K562 (cell line): ENCODE results near the gene BCL7B. TPM values are rescaled to one million over a fixed set of nuclear protein-coding genes. Genes with fewer than 3 reads are reported as not detected.
A peak's percentile ranks its signal among the peaks of the same experiment; 100 is the strongest.

Experiments
- ATF7 ChIP-seq: fragments of 450-650 bp; IDR thresholded peaks from 2 replicates; pipeline ENCODE4 v1.7.1; 2014; ENCODE audit warnings: mild to moderate bottlenecking, moderate library complexity
- BRD4 ChIP-seq: fragments of 200-600 bp; sonication (generic); IDR thresholded peaks from 2 replicates; pipeline ENCODE4 v1.6.1; 2017; ENCODE audit warnings: inconsistent platforms
- CBX3 ChIP-seq, 2 experiments: IDR thresholded peaks; 1 replicate in 1 of 2; 2 replicates in 1 of 2; pipeline ENCODE4 v1.6.1; 2012; ENCODE audit warnings: inconsistent platforms in 2 of 2, low read length in 2 of 2, borderline replicate concordance in 1 of 2, control low read depth in 1 of 2
- COPS2 ChIP-seq: fragments of 450-650 bp; conservative IDR thresholded peaks from 2 replicates; pipeline ENCODE4 v1.6.1; 2016; ENCODE audit warnings: mild to moderate bottlenecking, moderate library complexity
- EHMT2 ChIP-seq: fragments of 450-650 bp; IDR thresholded peaks from 2 replicates; pipeline ENCODE4 v1.6.1; 2018; ENCODE audit warnings: antibody characterized with exemption
- EZH2 ChIP-seq: IDR thresholded peaks from 2 replicates; pipeline ENCODE4 v1.6.1; 2012; ENCODE audit warnings: low read depth, mild to moderate bottlenecking, inconsistent platforms, low read length, borderline replicate concordance
- FIP1L1 ChIP-seq: fragments of 200-400 bp; formaldehyde crosslinking; IDR thresholded peaks from 2 replicates; pipeline ENCODE4 v1.6.1; 2018; ENCODE audit warnings: mild to moderate bottlenecking, low read depth, low read length; ENCODE audit not compliant: poor library complexity, severe bottlenecking
- FOXA3 ChIP-seq, 2 experiments: fragments of 450-650 bp in 1 of 2; sonication (generic) in 1 of 2; formaldehyde crosslinking; IDR thresholded peaks in 1 of 2; conservative IDR thresholded peaks in 1 of 2; 2 replicates each; pipeline versions ENCODE4 v1.4.0 to v1.8.0; 2020 to 2022; ENCODE audit warnings: mild to moderate bottlenecking in 2 of 2, missing genetic modification reagents in 1 of 2
- GTF2F1 ChIP-seq: IDR thresholded peaks from 2 replicates; pipeline ENCODE4 v1.6.1; 2011; ENCODE audit warnings: low read depth, low read length, improper control_type of control experiment
- HBP1 ChIP-seq: fragments of 450-650 bp; formaldehyde crosslinking; IDR thresholded peaks from 2 replicates; pipeline ENCODE4 v1.4.0; 2022; ENCODE audit warnings: missing genetic modification characterization
- IRF1 ChIP-seq: sonication (generic); formaldehyde crosslinking; IDR thresholded peaks from 2 replicates; pipeline ENCODE4 v1.8.0; 2022; ENCODE audit warnings: missing genetic modification reagents, mild to moderate bottlenecking, borderline replicate concordance
- NFATC3 ChIP-seq: fragments of 450-650 bp; IDR thresholded peaks from 2 replicates; pipeline ENCODE4 v1.6.1; 2017; ENCODE audit warnings: mild to moderate bottlenecking
- NFIC ChIP-seq: fragments of 450-650 bp; IDR thresholded peaks from 2 replicates; pipeline ENCODE4 v1.6.1; 2017; ENCODE audit warnings: mild to moderate bottlenecking, inconsistent platforms
- NONO ChIP-seq, 2 experiments: fragments of 200-400 bp in 1 of 2; fragments of 450-650 bp in 1 of 2; formaldehyde crosslinking in 1 of 2; IDR thresholded peaks; 2 replicates each; pipeline ENCODE4 v1.6.1; 2017; ENCODE audit warnings: low read depth in 2 of 2, mild to moderate bottlenecking in 2 of 2, moderate library complexity in 2 of 2, low read length in 1 of 2
- NR4A1 ChIP-seq, 2 experiments: fragments of 250-450 bp in 1 of 2; fragments of 450-650 bp in 1 of 2; sonication (Bioruptor Pico) in 1 of 2; IDR thresholded peaks; 2 replicates each; pipeline versions ENCODE4 v1.4.0 to v1.6.1; 2016 to 2020; ENCODE audit warnings: mild to moderate bottlenecking in 2 of 2, missing compliant biosample characterization in 1 of 2, missing genetic modification characterization in 1 of 2, moderate library complexity in 1 of 2
- RBBP5 ChIP-seq: fragments of 200-600 bp; sonication (generic); IDR thresholded peaks from 2 replicates; pipeline ENCODE4 v1.6.1; 2012; ENCODE audit warnings: borderline replicate concordance, mild to moderate bottlenecking, low read length, control low read depth, inconsistent platforms; ENCODE audit not compliant: insufficient read depth, poor library complexity, severe bottlenecking
- SETDB1 ChIP-seq: IDR thresholded peaks from one replicate; pipeline ENCODE4 v1.6.1; 2012; ENCODE audit warnings: low read length, control low read depth, inconsistent platforms
- TOE1 ChIP-seq, 2 experiments: fragments of 450-650 bp in 1 of 2; sonication (generic) in 1 of 2; formaldehyde crosslinking in 1 of 2; IDR thresholded peaks; 2 replicates each; pipeline versions ENCODE4 v1.7.1 to v1.8.0; 2016 to 2022; ENCODE audit warnings: borderline replicate concordance in 2 of 2, mild to moderate bottlenecking in 2 of 2, antibody characterized with exemption in 1 of 2, inconsistent platforms in 1 of 2, low read depth in 1 of 2, missing genetic modification reagents in 1 of 2, moderate library complexity in 1 of 2
- ZBTB34 ChIP-seq: fragments of 250-450 bp; sonication (Bioruptor Pico); IDR thresholded peaks from 2 replicates; pipeline ENCODE4 v1.8.0; 2021; ENCODE audit warnings: mild to moderate bottlenecking, moderate library complexity
- ZC3H11A ChIP-seq: IDR thresholded peaks from 2 replicates; pipeline ENCODE4 v1.6.1; 2012; ENCODE audit warnings: low read depth, low read length, improper control_type of control experiment
- ZNF174 ChIP-seq: fragments of 250-450 bp; sonication (Bioruptor Pico); IDR thresholded peaks from 2 replicates; pipeline ENCODE4 v1.4.0; 2020; ENCODE audit warnings: mild to moderate bottlenecking
- polyA plus RNA-seq, 8 experiments: library from polyadenylated mRNA; depleted of rRNA in 4 of 8; stranded (reverse) in 5 of 8; unstranded in 3 of 8; fragments of >200 nt; fragmentation: Nextera tagmentation in 2 of 8; fragmentation: Illumina TruSeq in 1 of 8; extraction: Ambion mirVana in 2 of 8; extraction: Trizol in 1 of 8; gene quantifications; 2 replicates each; pipeline versions ENCODE4 v1.2.1 to v1.2.3, GENCODE V29; 2011 to 2014; ENCODE audit warnings: inconsistent platforms in 1 of 8, missing spikeins in 1 of 8
- total RNA-seq, 7 experiments: library from RNA; depleted of rRNA in 6 of 7; stranded (reverse); fragments of >200 nt in 6 of 7; fragmentation: Illumina TruSeq in 2 of 7; extraction: Trizol in 2 of 7; gene quantifications; 2 replicates each; pipeline versions ENCODE4 v1.2.1 to v1.2.3, GENCODE V29; 2011 to 2021; ENCODE audit warnings: low replicate concordance in 1 of 7

Gene BCL7B
- total and polyA plus RNA-seq, 9 of the 15 experiments (the other 6 are each of a cell fraction or from before 2014, with no cell fraction given), result 10.0 to 73.2 (median 32.9) TPM

DNA sequence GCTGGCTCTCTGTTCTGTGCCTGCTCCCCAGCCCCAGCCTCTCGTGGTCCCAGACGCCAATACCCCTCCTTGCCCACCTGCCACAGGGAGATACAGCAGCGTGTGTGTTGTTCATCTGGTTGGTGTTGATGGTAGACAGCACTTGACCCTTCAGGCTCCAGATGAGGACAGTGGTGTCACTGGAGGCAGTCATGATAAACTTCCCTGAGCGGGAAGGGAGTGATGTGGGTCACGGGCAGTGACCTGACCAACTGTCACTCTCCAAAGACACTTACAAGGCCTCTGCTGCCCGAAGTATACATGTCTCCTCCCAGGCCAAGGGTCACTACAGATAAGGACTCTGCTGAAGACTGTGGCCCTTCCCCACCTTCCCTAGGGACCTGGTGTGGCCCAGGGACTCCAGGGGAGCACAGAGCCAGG, 15.3 kb upstream of the BCL7B start (continued):
- TF ChIP-seq ZBTB34 (no peak), HBP1 (CRISPR knock-in tag) (no peak), IRF1 (no peak), EHMT2 (peak; percentile 48; the same call in 1 of the 2 replicates), CBX3 (IDR thresholded peaks at IDR 0.05; ENCODE audit: borderline replicate concordance in 1 of 2, low read length in 2 of 2) (peak in 1 of 2 experiments; percentile 58; a peak in 1 of 3 replicates), NR4A1 (CRISPR knock-in tag; IDR thresholded peaks at IDR 0.05) (no peak), NR4A1 (tag; IDR thresholded peaks at IDR 0.05) (no peak), RBBP5 (no peak), NFATC3 (no peak), BRD4 (no peak), ZNF174 (no peak), COPS2 (no peak), NONO (IDR thresholded peaks at IDR 0.05; ENCODE audit: low read depth in 2 of 2, low read length in 1 of 2) (no peak), FIP1L1 (no peak), NFIC (peak; percentile 72), GTF2F1 (no peak), SETDB1 (no peak), FOXA3 (CRISPR knock-in tag; conservative IDR thresholded peaks at IDR 0.05 in 1 of 2, IDR thresholded peaks at IDR 0.05 in 1 of 2) (no peak), ATF7 (peak; percentile 56; the same call in 1 of the 2 replicates), EZH2 (no peak), ZC3H11A (no peak), TOE1 (IDR thresholded peaks at IDR 0.05; ENCODE audit: borderline replicate concordance) (peak; percentile 46; the same call in 1 of the 2 replicates), TOE1 (CRISPR knock-in tag; IDR thresholded peaks at IDR 0.05; ENCODE audit: borderline replicate concordance, low read depth) (no peak)
